GM23248 (cell line): ENCODE measurements around the gene HOXB6.

Experiments used
- EZH2 ChIP-seq: fragments of 200-600 bp; sonication (generic); IDR thresholded peaks from 2 replicates; pipeline ENCODE4 v1.6.1; 2018; ENCODE audit warnings: antibody characterized with exemption, mild to moderate bottlenecking; ENCODE audit not compliant: insufficient read depth, poor library complexity, severe bottlenecking
- EZH2phosphoT487 ChIP-seq: fragments of 200-600 bp; sonication (generic); IDR thresholded peaks from 2 replicates; pipeline ENCODE4 v1.6.1; 2018; ENCODE audit warnings: antibody characterized with exemption, moderate library complexity, mild to moderate bottlenecking, low read depth; ENCODE audit not compliant: insufficient read depth

DNA sequence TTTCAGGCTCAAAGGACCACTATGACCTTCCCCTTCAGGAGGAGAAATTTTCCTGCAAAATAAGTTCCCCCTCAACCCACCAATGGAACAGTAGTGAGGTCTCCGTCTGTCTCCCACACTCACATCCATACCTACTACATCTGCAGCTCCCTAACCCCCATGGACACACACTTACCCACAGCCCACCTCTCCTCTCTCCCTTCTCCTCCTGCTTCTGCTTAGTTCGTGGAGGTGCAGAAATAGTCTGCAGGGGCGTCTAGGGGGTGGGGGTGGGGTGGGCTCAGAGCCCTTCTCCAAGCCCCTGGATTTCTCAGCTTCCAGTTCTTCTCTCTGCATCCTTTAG lies 35.6 kb downstream of the HOXB6 start:
- no peak for TF ChIP-seq EZH2phosphoT487
- no peak for TF ChIP-seq EZH2
